DND-41 (cell line): ENCODE measurements around the gene SGPL1.
A peak's percentile ranks its signal among the peaks of the same experiment; 100 is the strongest.

Experiments
- CTCF ChIP-seq: IDR thresholded peaks from 2 replicates; pipeline ENCODE4 v1.5.1; 2012; ENCODE audit warnings: borderline replicate concordance, low read length, moderate library complexity, mild to moderate bottlenecking; ENCODE audit not compliant: poor library complexity, severe bottlenecking; ENCODE audit errors: extremely low read depth
- EZH2 ChIP-seq: IDR thresholded peaks from 3 replicates; pipeline ENCODE4 v1.6.1; 2012; ENCODE audit warnings: borderline replicate concordance, low read depth, mild to moderate bottlenecking, moderate library complexity, low read length, inconsistent platforms; ENCODE audit not compliant: severe bottlenecking

GRCh38 chr10:70903262-70903921, 87.6 kb downstream of the SGPL1 start:
- TF ChIP-seq CTCF (peak; percentile 94), EZH2 (no peak)
